IMR-90 (cell line): ENCODE data around the gene EIF4G2. TPM values are rescaled to one million over a fixed set of nuclear protein-coding genes. Genes with fewer than 3 reads are reported as not detected.

Experiments used
- ATAC-seq: fragments of 200-7000 bp; cut with Tn5 transposase; 2 replicates; pipeline ENCODE4 v1.9.1; 2020; ENCODE audit warnings: low read depth, mild to moderate bottlenecking, moderate library complexity
- BruUV-seq: library from RNA; stranded (reverse); fragments of 400-500 nt; replicated peaks from 2 replicates; lab custom pipeline; 2021; lab: Mats Ljungman, UMichigan
- CTCF ChIA-PET: fragments of 300-600 bp; formaldehyde crosslinking; extraction: SDS; loops from one replicate; lab custom pipeline; 2021; ENCODE audit warnings: antibody characterized with exemption; lab: Yijun Ruan, JAX
- POLR2A ChIA-PET: fragments of 300-600 bp; sonication (Branson Sonifier 250); formaldehyde crosslinking; loops from one replicate; lab custom pipeline; 2022; ENCODE audit warnings: antibody characterized with exemption; ENCODE audit not compliant: unreplicated experiment; lab: Charles Lee
- DNase-seq: peaks from one replicate; pipeline ENCODE4 v3.0.0; 2013
- H2AFZ ChIP-seq: replicated peaks from 2 replicates; pipeline ENCODE3; 2013; ENCODE audit warnings: low read length, mild to moderate bottlenecking; ENCODE audit not compliant: poor library complexity
- H2AK5ac ChIP-seq: 2 replicates; pipeline ENCODE4 v1.6.1; 2013; ENCODE audit warnings: low read depth, low read length, inconsistent platforms
- H2AK9ac ChIP-seq: replicated peaks from 2 replicates; pipeline ENCODE3; 2013; ENCODE audit warnings: mild to moderate bottlenecking, low read depth, low read length, moderate library complexity; ENCODE audit not compliant: poor library complexity
- H2BK120ac ChIP-seq: 2 replicates; pipeline ENCODE4 v1.6.1; 2013; ENCODE audit warnings: low read depth, low read length, inconsistent platforms
- H2BK15ac ChIP-seq: 3 replicates; pipeline ENCODE4 v1.6.1; 2013; ENCODE audit warnings: low read depth, low read length, inconsistent platforms
- H2BK20ac ChIP-seq: 2 replicates; pipeline ENCODE4 v1.6.1; 2013; ENCODE audit warnings: low read depth, mild to moderate bottlenecking, inconsistent platforms, low read length, moderate library complexity
- H2BK5ac ChIP-seq: 2 replicates; pipeline ENCODE4 v1.6.1; 2013; ENCODE audit warnings: mild to moderate bottlenecking, low read depth, low read length, inconsistent platforms; ENCODE audit not compliant: poor library complexity, severe bottlenecking
- H3K14ac ChIP-seq: replicated peaks from 2 replicates; pipeline ENCODE4 v1.6.1; 2013; ENCODE audit warnings: low read depth, low read length, inconsistent platforms
- H3K18ac ChIP-seq: 2 replicates; pipeline ENCODE4 v1.6.1; 2013; ENCODE audit warnings: low read depth, low read length, control low read depth
- H3K23ac ChIP-seq: 2 replicates; pipeline ENCODE4 v1.6.1; 2013; ENCODE audit warnings: low read depth, low read length, inconsistent platforms
- H3K27ac ChIP-seq: 2 replicates; pipeline ENCODE4 v1.5.1; 2013; ENCODE audit warnings: mild to moderate bottlenecking, control low read depth, low read length; ENCODE audit not compliant: insufficient read depth
- H3K27me3 ChIP-seq: 2 replicates; pipeline ENCODE4 v1.6.1; 2013; ENCODE audit warnings: low read length; ENCODE audit not compliant: control insufficient read depth, insufficient read depth
- H3K36me3 ChIP-seq: 2 replicates; pipeline ENCODE4 v1.6.1; 2013; ENCODE audit warnings: low read length, mixed read lengths; ENCODE audit not compliant: control insufficient read depth, insufficient read depth
- H3K4ac ChIP-seq: 2 replicates; pipeline ENCODE4 v1.6.1; 2013; ENCODE audit warnings: low read depth, low read length, inconsistent platforms
- H3K4me1 ChIP-seq: 2 replicates; pipeline ENCODE4 v1.6.1; 2013; ENCODE audit warnings: low read length, mixed read lengths; ENCODE audit not compliant: control insufficient read depth, insufficient read depth
- H3K4me2 ChIP-seq: 2 replicates; pipeline ENCODE4 v1.6.1; 2013; ENCODE audit warnings: low read depth, mild to moderate bottlenecking, control low read depth, low read length, moderate library complexity
- H3K4me3 ChIP-seq: 2 replicates; pipeline ENCODE4 v1.5.1; 2013; ENCODE audit warnings: low read depth, mild to moderate bottlenecking, control low read depth, low read length, moderate library complexity; ENCODE audit not compliant: insufficient read depth
- H3K56ac ChIP-seq: 2 replicates; pipeline ENCODE4 v1.6.1; 2013; ENCODE audit warnings: low read length, inconsistent platforms; ENCODE audit not compliant: insufficient read depth; ENCODE audit errors: extremely low read depth
- H3K79me1 ChIP-seq, 2 experiments: 2 replicates each; pipeline ENCODE4 v1.6.1; 2013; ENCODE audit warnings: low read length in 2 of 2, inconsistent platforms in 1 of 2, low read depth in 1 of 2
- H3K9ac ChIP-seq: 2 replicates; pipeline ENCODE4 v1.6.1; 2013; ENCODE audit warnings: low read depth, low read length, control low read depth
- H3K9me1 ChIP-seq: 2 replicates; pipeline ENCODE4 v1.6.1; 2013; ENCODE audit warnings: low read length, inconsistent platforms; ENCODE audit not compliant: insufficient read depth
- H3K9me3 ChIP-seq: 2 replicates; pipeline ENCODE4 v1.6.1; 2013; ENCODE audit warnings: low read length; ENCODE audit not compliant: control insufficient read depth, insufficient read depth
- H4K20me1 ChIP-seq: 2 replicates; pipeline ENCODE4 v1.6.1; 2013; ENCODE audit warnings: low read length, inconsistent platforms; ENCODE audit not compliant: insufficient read depth
- H4K5ac ChIP-seq: 2 replicates; pipeline ENCODE4 v1.6.1; 2013; ENCODE audit warnings: mild to moderate bottlenecking, low read depth, low read length, control low read depth
- H4K8ac ChIP-seq, 2 experiments: 2 replicates each; pipeline ENCODE4 v1.6.1; 2013; ENCODE audit warnings: low read depth in 2 of 2, low read length in 2 of 2, control low read depth in 1 of 2, inconsistent platforms in 1 of 2
- H4K91ac ChIP-seq: 2 replicates; pipeline ENCODE4 v1.6.1; 2013; ENCODE audit warnings: low read depth, low read length, inconsistent platforms; ENCODE audit not compliant: insufficient read depth
- MAZ ChIP-seq: IDR thresholded peaks from 2 replicates; pipeline ENCODE4 v1.6.1; 2012; ENCODE audit warnings: low read depth, mild to moderate bottlenecking, low read length, improper control_type of control experiment, moderate library complexity, borderline replicate concordance
- MXI1 ChIP-seq: IDR thresholded peaks from 2 replicates; pipeline ENCODE4 v1.6.1; 2012; ENCODE audit warnings: low read depth, mild to moderate bottlenecking, low read length, moderate library complexity, borderline replicate concordance
- POLR2A ChIP-seq: IDR thresholded peaks from 2 replicates; pipeline ENCODE4 v1.6.1; 2012; ENCODE audit warnings: mild to moderate bottlenecking, low read depth, low read length
- RCOR1 ChIP-seq: IDR thresholded peaks from 2 replicates; pipeline ENCODE4 v1.6.1; 2012; ENCODE audit warnings: mild to moderate bottlenecking, low read length, improper control_type of control experiment; ENCODE audit not compliant: insufficient replicate concordance
- SMC3 ChIP-seq: fragments of 150-350 bp; IDR thresholded peaks from 2 replicates; pipeline ENCODE4 v1.6.1; 2016; ENCODE audit warnings: low read depth, mild to moderate bottlenecking, antibody characterized with exemption, low read length, moderate library complexity
- WGBS, 2 experiments: methylation state at CpG; one replicate each; pipeline versions ENCODE4 v1.1.5 to v1.1.7; 2013; ENCODE audit warnings: missing lambda C conversion rate in 2 of 2; ENCODE audit not compliant: insufficient read length in 1 of 2; ENCODE audit errors: extremely low coverage in 2 of 2; 5-methylcytosine and 5-hydroxymethylcytosine counted together
- dilution Hi-C: fragments of 300-500 bp; cut with HindIII; formaldehyde crosslinking; loops from one replicate; pipeline ENCODE4 v1.14.3; 2018; ENCODE audit warnings: low sequenced_read_pairs; ENCODE audit not compliant: unreplicated experiment
- in situ Hi-C: fragments of 300-500 bp; cut with MboI; formaldehyde crosslinking; loops from 3 replicates; pipeline ENCODE4 v1.14.3; 2019; ENCODE audit warnings: low sequenced_read_pairs, inconsistent platforms, mixed read lengths
- intact Hi-C: fragments of 100-400 bp; cut with micrococcal nuclease; formaldehyde crosslinking; loops from 2 replicates; pipeline ENCODE4 v1.10.0; 2022
- polyA plus RNA-seq, 3 experiments: library from polyadenylated mRNA; depleted of rRNA; stranded (reverse); fragments of >200 nt; gene quantifications; 2 replicates each; pipeline ENCODE4 v1.2.3, GENCODE V29; 2012; ENCODE audit warnings: low replicate concordance in 1 of 3
- total RNA-seq: library from RNA; depleted of rRNA; stranded (reverse); fragments of >200 nt; gene quantifications from 2 replicates; pipeline ENCODE4 v1.2.3, GENCODE V29; 2012

The EIF4G2 gene
- total and polyA plus RNA-seq, 2 of the 4 experiments (the other 2 are of a cell fraction), result 492 to 1,216 TPM

- peaks cover 21 to 46% of the 10 kb centered on the region in 2 experiments for H3K79me1 ChIP-seq
- peak overlapping the region; percentile 100 for H3K14ac ChIP-seq
- ATAC-seq (peak; percentile 2), DNase-seq (peak; percentile 37)
- intact Hi-C loops (loop anchor here (1.0 to 5.0 kb wide), 4 partner anchors 28 to 215 kb away; no protein-coding TSS in a partner anchor), in situ Hi-C loops (no loop called here), dilution Hi-C loops (no loop called here)
- peak overlapping the region; percentile 96 for H3K4me2 ChIP-seq
- H4K5ac ChIP-seq, result peak overlapping the region; percentile 93
- peak overlapping the region; percentile 95 to 97 for H4K8ac ChIP-seq
- H3K9me3 ChIP-seq, result no peaks in the 10 kb centered on the region
- peak overlapping the region; percentile 100 for H3K9ac ChIP-seq
- no peaks in the 10 kb centered on the region for H3K9me1 ChIP-seq
- 1% methylated on average over 25 of the region's 39 CpGs; no CpG with 5 or more reads in 1 of the 2 experiments for WGBS, 2 experiments
- H3K4ac ChIP-seq, result peak overlapping the region; percentile 100
- H2BK120ac ChIP-seq, result peak overlapping the region; percentile 70; the same call in 1 of the 2 replicates
- H2AK9ac ChIP-seq, result peak overlapping the region; percentile 100
- peak overlapping the region; percentile 99 for H2AK5ac ChIP-seq
- peak overlapping the region; percentile 96 for H4K91ac ChIP-seq
- H3K4me3 ChIP-seq, result peak overlapping the region; percentile 96
- TF ChIP-seq MAZ, result 0 out of 2 replicates have a peak, but pooled peaks have one; percentile 11
- TF ChIP-seq MXI1, result peak; percentile 68; the same call in 1 of the 2 replicates
- TF ChIP-seq POLR2A, result no peak
- TF ChIP-seq SMC3, result no peak
- TF ChIP-seq RCOR1, result no peak
- H2BK5ac ChIP-seq, result peak overlapping the region; percentile 98
- H2BK15ac ChIP-seq, result 0 out of 3 replicates have a peak overlapping the region, but pooled peaks have one; percentile 27
- BruUV-seq, result no TSS peak
- POLR2A ChIA-PET, result interaction anchor here (0.6 to 1.0 kb wide), 3 partner anchors 50 to 112 kb away, joined by 3 to 5 read pairs (median 3); partner anchors contain the start of gene ZBED5
- peak overlapping the region; percentile 88 for H2AFZ ChIP-seq
- H3K56ac ChIP-seq, result peak overlapping the region; percentile 97
- H2BK20ac ChIP-seq, result no peak overlapping the region
- peak overlapping the region; percentile 91 for H3K18ac ChIP-seq
- peaks cover 59% of the 10 kb centered on the region for H4K20me1 ChIP-seq
- H3K23ac ChIP-seq, result peak overlapping the region; percentile 99
- CTCF ChIA-PET, result interaction anchor here (0.6 to 1.1 kb wide), 2 partner anchors 37 to 40 kb away, joined by 3 read pairs; no protein-coding TSS in a partner anchor
- peaks cover 4% of the 10 kb centered on the region for H3K4me1 ChIP-seq
- H3K27ac ChIP-seq, result peak overlapping the region; percentile 99
- H3K36me3 ChIP-seq, result peaks cover 36% of the 10 kb centered on the region
- no peaks in the 10 kb centered on the region for H3K27me3 ChIP-seq
Observed at GRCh38 chr11:10807493-10808234, 1.1 kb downstream of the EIF4G2 start.
